ENCODE data around the gene CTSD.

CTSD gene

GRCh38 chr11:1742869-1743584 lies 20.7 kb downstream of the CTSD start:
- no peak for DNase-seq

- no peak for DNase-seq
These were observed 21.4 kb downstream of the CTSD start for GRCh38 chr11:1742371-1742770.

- no peak for DNase-seq
These were observed 22.0 kb downstream of the CTSD start for GRCh38 chr11:1741741-1742140.

- DNase-seq, result no peak
These were observed 22.8 kb downstream of the CTSD start for GRCh38 chr11:1740786-1741530.

- no peak for DNase-seq
These were observed 24.2 kb downstream of the CTSD start for GRCh38 chr11:1739576-1739975.

- no peak for DNase-seq
These were observed 25.3 kb downstream of the CTSD start for GRCh38 chr11:1738380-1738779.

- DNase-seq, result no peak
These were observed 26.5 kb downstream of the CTSD start for GRCh38 chr11:1737080-1737757.

- no peak for DNase-seq
These were observed 27.2 kb downstream of the CTSD start for GRCh38 chr11:1736447-1736992.

GRCh38 chr11:1735271-1735670 lies 28.5 kb downstream of the CTSD start:
- DNase-seq, result no peak

GRCh38 chr11:1734641-1735081 lies 29.1 kb downstream of the CTSD start:
- DNase-seq, result no peak

- DNase-seq, result no peak
These were observed 29.7 kb downstream of the CTSD start for GRCh38 chr11:1733716-1734640.

- DNase-seq, result no peak
These were observed 30.6 kb downstream of the CTSD start for GRCh38 chr11:1733009-1733715.

- DNase-seq, result no peak
These were observed 31.2 kb downstream of the CTSD start for GRCh38 chr11:1732418-1733008.

- no peak for DNase-seq
These were observed 32.2 kb downstream of the CTSD start for GRCh38 chr11:1731451-1732059.

- no peak for DNase-seq
These were observed 33.6 kb downstream of the CTSD start for GRCh38 chr11:1730059-1730629.

GRCh38 chr11:1729692-1730011 lies 34.1 kb downstream of the CTSD start:
- DNase-seq, result no peak

- no peak for DNase-seq
These were observed 34.6 kb downstream of the CTSD start for GRCh38 chr11:1728931-1729691.

- DNase-seq, result no peak
These were observed 35.4 kb downstream of the CTSD start for GRCh38 chr11:1728301-1728700.

- DNase-seq, result no peak
These were observed 35.9 kb downstream of the CTSD start for GRCh38 chr11:1727861-1728260.
